Bronchial epithelial cell (primary cell): Measurements from ENCODE around the gene EIF3M. TPM values are rescaled to one million over a fixed set of nuclear protein-coding genes. Genes with fewer than 3 reads are reported as not detected.
"Not testable (repeated sequence)": the region's sequence is repeated elsewhere in the genome, so short reads cannot be mapped to it uniquely, and the experiment has no call there.

Experiments used
- DNase-seq: peaks from one replicate; pipeline ENCODE4 v3.0.0-alpha.2; 2010; ENCODE audit warnings: low read depth
- FAIRE-seq: peaks from 2 replicates; lab custom pipeline; 2011; peaks lifted over from hg19 to GRCh38; lab: Jason Lieb, UNC
- H3K27me3 ChIP-seq: 2 replicates; pipeline ENCODE4 v1.5.1; 2011; ENCODE audit warnings: low read length; ENCODE audit not compliant: control insufficient read depth, insufficient read depth
- H3K36me3 ChIP-seq: 2 replicates; pipeline ENCODE4 v1.5.1; 2011; ENCODE audit warnings: low read length; ENCODE audit not compliant: control insufficient read depth, insufficient read depth
- H3K4me3 ChIP-seq: 2 replicates; pipeline ENCODE4 v1.5.1; 2011; ENCODE audit warnings: mild to moderate bottlenecking, low read depth, low read length, control low read depth
- total RNA-seq: library from RNA; depleted of rRNA; stranded (reverse); fragments of >200 nt; gene quantifications from 2 replicates; pipeline ENCODE4 v1.2.1, GENCODE V29; 2014
- TF ChIP-seq, protein P1 (sequence below): IDR thresholded peaks from 2 replicates; pipeline ENCODE4 v1.5.1; 2011; ENCODE audit warnings: mild to moderate bottlenecking, moderate library complexity, low read length, control low read depth, inconsistent platforms; ENCODE audit not compliant: insufficient read depth, severe bottlenecking

EIF3M gene
- total RNA-seq, 1 donor from 2014 or later, result 500 TPM

DNA sequence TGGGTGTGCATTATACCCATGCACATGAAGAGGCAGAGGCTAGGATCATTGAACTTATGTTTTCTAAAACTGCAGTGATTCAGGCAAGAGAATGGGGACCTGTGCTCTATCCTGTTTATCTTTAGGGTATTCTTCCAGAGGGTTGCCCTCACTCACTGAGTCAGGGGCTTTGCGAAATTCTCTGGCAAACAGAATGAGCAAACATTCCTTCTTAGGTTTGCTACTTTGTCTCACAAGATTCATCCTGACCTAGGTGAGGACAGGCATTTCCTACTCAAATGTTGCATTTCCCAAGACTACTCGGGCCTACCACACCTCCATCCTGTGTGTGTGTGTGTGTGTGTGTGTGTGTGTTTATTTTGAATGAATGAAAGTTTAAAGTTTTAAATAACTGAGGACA is 2.7 kb upstream of the EIF3M start:
- H3K27me3 ChIP-seq, result no peaks in the 10 kb centered on the region
- H3K36me3 ChIP-seq, result no peaks in the 10 kb centered on the region
- no peak overlapping the region for H3K4me3 ChIP-seq
- peak; percentile 87 for DNase-seq
- TF ChIP-seq, protein P1, sequence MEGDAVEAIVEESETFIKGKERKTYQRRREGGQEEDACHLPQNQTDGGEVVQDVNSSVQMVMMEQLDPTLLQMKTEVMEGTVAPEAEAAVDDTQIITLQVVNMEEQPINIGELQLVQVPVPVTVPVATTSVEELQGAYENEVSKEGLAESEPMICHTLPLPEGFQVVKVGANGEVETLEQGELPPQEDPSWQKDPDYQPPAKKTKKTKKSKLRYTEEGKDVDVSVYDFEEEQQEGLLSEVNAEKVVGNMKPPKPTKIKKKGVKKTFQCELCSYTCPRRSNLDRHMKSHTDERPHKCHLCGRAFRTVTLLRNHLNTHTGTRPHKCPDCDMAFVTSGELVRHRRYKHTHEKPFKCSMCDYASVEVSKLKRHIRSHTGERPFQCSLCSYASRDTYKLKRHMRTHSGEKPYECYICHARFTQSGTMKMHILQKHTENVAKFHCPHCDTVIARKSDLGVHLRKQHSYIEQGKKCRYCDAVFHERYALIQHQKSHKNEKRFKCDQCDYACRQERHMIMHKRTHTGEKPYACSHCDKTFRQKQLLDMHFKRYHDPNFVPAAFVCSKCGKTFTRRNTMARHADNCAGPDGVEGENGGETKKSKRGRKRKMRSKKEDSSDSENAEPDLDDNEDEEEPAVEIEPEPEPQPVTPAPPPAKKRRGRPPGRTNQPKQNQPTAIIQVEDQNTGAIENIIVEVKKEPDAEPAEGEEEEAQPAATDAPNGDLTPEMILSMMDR, result no peak
- no peak for FAIRE-seq

DNA sequence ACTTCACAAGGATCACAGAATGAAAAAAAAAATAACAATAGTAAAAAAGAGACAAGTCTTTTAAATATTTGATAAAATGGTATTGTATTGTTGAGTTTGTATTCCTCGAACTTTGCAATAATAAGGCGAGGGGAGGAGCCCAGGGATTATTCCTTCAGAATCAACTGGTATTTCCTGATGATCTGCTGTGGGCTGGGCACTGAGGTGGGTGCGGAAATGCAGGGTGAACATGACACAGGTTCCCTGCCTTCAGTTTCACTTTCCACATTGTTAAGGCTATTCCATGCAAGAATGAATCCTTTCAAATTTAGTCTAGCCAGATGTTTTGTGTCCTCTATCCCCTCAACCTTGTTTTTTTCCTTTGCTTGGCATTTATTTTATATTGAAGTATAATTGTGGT is 2.1 kb upstream of the EIF3M start:
- FAIRE-seq (no peak), DNase-seq (peak; percentile 13)
- H3K27me3 ChIP-seq, result no peaks in the 10 kb centered on the region
- H3K36me3 ChIP-seq, result peaks cover 1% of the 10 kb centered on the region
- TF ChIP-seq, protein P1, result no peak
- H3K4me3 ChIP-seq, result no peak overlapping the region

DNA sequence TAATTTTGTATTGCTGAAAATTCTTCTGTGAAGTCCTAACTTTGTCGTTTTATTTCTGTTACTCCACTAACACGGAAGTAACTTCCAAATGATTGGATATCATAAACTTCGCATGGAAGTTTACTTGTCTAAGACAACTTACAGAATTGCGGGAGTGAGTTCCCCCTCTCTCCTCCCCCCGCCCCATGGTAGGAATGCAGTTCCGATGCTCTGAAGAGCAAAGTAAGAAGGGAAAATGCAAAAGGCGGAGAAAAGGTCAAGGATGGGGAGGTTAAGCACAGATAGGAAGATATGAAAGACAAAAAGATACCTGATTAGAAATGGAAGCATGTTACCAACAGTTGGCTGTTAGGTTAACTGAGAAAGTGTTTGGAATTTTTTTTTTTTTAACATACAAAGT is 1.3 kb downstream of the EIF3M start:
- DNase-seq (peak; percentile 7), FAIRE-seq (no peak)
- no peaks in the 10 kb centered on the region for H3K27me3 ChIP-seq
- TF ChIP-seq, protein P1, result no peak
- peaks cover 2% of the 10 kb centered on the region for H3K36me3 ChIP-seq
- H3K4me3 ChIP-seq, result peak overlapping the region; percentile 90

- H3K4me3 ChIP-seq, result no peak overlapping the region
- no peak for FAIRE-seq
- peak; percentile 27 for DNase-seq
- peaks cover 6% of the 10 kb centered on the region for H3K36me3 ChIP-seq
- TF ChIP-seq, protein P1, result no peak
- H3K27me3 ChIP-seq, result no peaks in the 10 kb centered on the region
Measured at GRCh38 chr11:32586576-32587190, 3.1 kb downstream of the EIF3M start.

DNA sequence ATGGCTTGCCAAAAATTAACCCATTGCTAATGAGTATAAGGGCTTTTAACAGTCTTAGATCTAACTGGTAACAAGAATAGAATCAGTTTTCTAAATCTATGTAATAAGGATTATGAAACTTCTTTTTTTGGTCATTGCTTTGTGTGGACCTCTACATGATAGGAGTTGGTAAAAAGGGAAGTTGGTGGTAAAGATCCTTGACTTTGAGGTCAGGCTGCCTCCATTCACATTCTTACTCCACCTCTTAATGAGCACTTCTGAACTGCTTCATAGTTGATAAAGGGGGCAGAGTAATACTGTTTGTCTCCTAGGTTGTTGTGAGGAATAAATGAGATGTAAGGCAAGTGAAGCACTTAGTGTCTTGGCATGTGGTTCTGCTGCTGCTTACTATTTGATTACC is 10.6 kb downstream of the EIF3M start:
- FAIRE-seq (no peak), DNase-seq (no peak)
- TF ChIP-seq, protein P1, result no peak
- Histone ChIP-seq H3K36me3 (peaks cover 15% of the 10 kb centered on the region), H3K27me3 (no peaks in the 10 kb centered on the region), H3K4me3 (no peak overlapping the region)

- H3K27me3 ChIP-seq, FAIRE-seq, H3K4me3 ChIP-seq, DNase-seq: not testable (repeated sequence)
- peaks cover 14% of the 10 kb centered on the region for H3K36me3 ChIP-seq
Measured at GRCh38 chr11:32596114-32596513, 12.5 kb downstream of the EIF3M start.
